SK-N-SH treated with all-trans-retinoic acid at 6 μM for 48 hours (cell line): Measurements from ENCODE around the gene TOMM40.

Source experiments
- ATAC-seq: fragments of 200-7000 bp; cut with Tn5 transposase; 3 replicates; pipeline ENCODE4 v1.9.1; 2020; ENCODE audit warnings: mild to moderate bottlenecking, moderate library complexity
- ARNTL ChIP-seq: fragments of 450-650 bp; formaldehyde crosslinking; IDR thresholded peaks from 2 replicates; pipeline ENCODE4 v1.5.0; 2020; ENCODE audit warnings: low read depth, mild to moderate bottlenecking, moderate library complexity, borderline replicate concordance
- BACH2 ChIP-seq: fragments of 250-450 bp; sonication (Bioruptor Pico); IDR thresholded peaks from 2 replicates; pipeline ENCODE4 v1.9.0; 2021; ENCODE audit warnings: mild to moderate bottlenecking, borderline replicate concordance
- CSRNP3 ChIP-seq: fragments of 250-450 bp; sonication (Bioruptor Pico); IDR thresholded peaks from 2 replicates; pipeline ENCODE4 v1.5.1; 2021; ENCODE audit warnings: mild to moderate bottlenecking, moderate library complexity
- ESRRG ChIP-seq: fragments of 250-450 bp; sonication (Bioruptor Pico); IDR thresholded peaks from 2 replicates; pipeline ENCODE4 v1.6.1; 2021; ENCODE audit warnings: mild to moderate bottlenecking
- GLIS3 ChIP-seq: fragments of 250-450 bp; sonication (Bioruptor Pico); IDR thresholded peaks from 2 replicates; pipeline ENCODE4 v1.5.0; 2020; ENCODE audit warnings: mild to moderate bottlenecking, moderate library complexity
- ISL1 ChIP-seq: fragments of 250-450 bp; sonication (Bioruptor Pico); IDR thresholded peaks from 2 replicates; pipeline ENCODE4 v2.1.2; 2022; ENCODE audit warnings: mild to moderate bottlenecking, moderate library complexity
- OSR1 ChIP-seq: fragments of 250-450 bp; sonication (Bioruptor Pico); IDR thresholded peaks from 2 replicates; pipeline ENCODE4 v1.8.0; 2022; ENCODE audit warnings: moderate library complexity, mild to moderate bottlenecking, inconsistent platforms
- PATZ1 ChIP-seq: fragments of 250-450 bp; sonication (Bioruptor Pico); IDR thresholded peaks from 2 replicates; pipeline ENCODE4 v1.8.0; 2020; ENCODE audit warnings: mild to moderate bottlenecking, moderate library complexity, borderline replicate concordance
- PPARA ChIP-seq: fragments of 250-450 bp; sonication (Bioruptor Pico); IDR thresholded peaks from 2 replicates; pipeline ENCODE4 v1.5.0; 2020; ENCODE audit warnings: mild to moderate bottlenecking, borderline replicate concordance
- RARB ChIP-seq: fragments of 250-450 bp; sonication (Bioruptor Pico); IDR thresholded peaks from 2 replicates; pipeline ENCODE4 v1.8.0; 2021; ENCODE audit warnings: mild to moderate bottlenecking, moderate library complexity
- TCF4 ChIP-seq: fragments of 250-450 bp; sonication (Bioruptor Pico); IDR thresholded peaks from 2 replicates; pipeline ENCODE4 v1.8.0; 2021; ENCODE audit warnings: mild to moderate bottlenecking, moderate library complexity, borderline replicate concordance
- TOX ChIP-seq: fragments of 250-450 bp; sonication (Bioruptor Pico); IDR thresholded peaks from 2 replicates; pipeline ENCODE4 v1.8.0; 2021; ENCODE audit warnings: mild to moderate bottlenecking, moderate library complexity, borderline replicate concordance
- TSHZ2 ChIP-seq: fragments of 250-450 bp; sonication (Bioruptor Pico); IDR thresholded peaks from 2 replicates; pipeline ENCODE4 v1.5.0; 2020; ENCODE audit warnings: mild to moderate bottlenecking, moderate library complexity
- ZC3H10 ChIP-seq: fragments of 250-450 bp; sonication (Bioruptor Pico); IDR thresholded peaks from 2 replicates; pipeline ENCODE4 v1.5.1; 2021; ENCODE audit warnings: mild to moderate bottlenecking, moderate library complexity
- ZFP30 ChIP-seq: fragments of 450-650 bp; formaldehyde crosslinking; IDR thresholded peaks from 2 replicates; pipeline ENCODE4 v1.5.0; 2022; ENCODE audit warnings: mild to moderate bottlenecking, moderate library complexity
- ZNF565 ChIP-seq: fragments of 450-650 bp; formaldehyde crosslinking; conservative IDR thresholded peaks from 2 replicates; pipeline ENCODE4 v1.5.0; 2020; ENCODE audit warnings: low read depth, mild to moderate bottlenecking, moderate library complexity
- ZNF70 ChIP-seq: fragments of 450-650 bp; formaldehyde crosslinking; IDR thresholded peaks from 2 replicates; pipeline ENCODE4 v1.5.0; 2020; ENCODE audit warnings: mild to moderate bottlenecking, moderate library complexity
- ZNF8 ChIP-seq: fragments of 450-650 bp; formaldehyde crosslinking; IDR thresholded peaks from 2 replicates; pipeline ENCODE4 v1.5.0; 2020; ENCODE audit warnings: mild to moderate bottlenecking, moderate library complexity
- TF ChIP-seq, protein P1 (sequence below): fragments of 250-450 bp; sonication (Bioruptor Pico); IDR thresholded peaks from 2 replicates; pipeline ENCODE4 v1.5.1; 2020; ENCODE audit warnings: low read depth, mild to moderate bottlenecking, moderate library complexity
- TF ChIP-seq, protein P2 (sequence below): fragments of 250-450 bp; sonication (Bioruptor Pico); IDR thresholded peaks from 2 replicates; pipeline ENCODE4 v1.8.0; 2021; ENCODE audit warnings: low read depth, mild to moderate bottlenecking, moderate library complexity, borderline replicate concordance

Gene TOMM40

GRCh38 chr19:44894052-44894400 lies 3.0 kb downstream of the TOMM40 start:
- no peak for ATAC-seq
- TF ChIP-seq ZFP30 (no peak), ZNF565 (CRISPR knock-in tag) (no peak), ARNTL (CRISPR knock-in tag) (no peak), GLIS3 (CRISPR knock-in tag) (no peak), ZNF70 (CRISPR knock-in tag) (no peak), RARB (CRISPR knock-in tag) (no peak), ZC3H10 (no peak), BACH2 (no peak), PATZ1 (CRISPR knock-in tag) (no peak), PPARA (CRISPR knock-in tag) (no peak), ESRRG (CRISPR knock-in tag) (no peak), TOX (no peak)
- TF ChIP-seq, protein P1, sequence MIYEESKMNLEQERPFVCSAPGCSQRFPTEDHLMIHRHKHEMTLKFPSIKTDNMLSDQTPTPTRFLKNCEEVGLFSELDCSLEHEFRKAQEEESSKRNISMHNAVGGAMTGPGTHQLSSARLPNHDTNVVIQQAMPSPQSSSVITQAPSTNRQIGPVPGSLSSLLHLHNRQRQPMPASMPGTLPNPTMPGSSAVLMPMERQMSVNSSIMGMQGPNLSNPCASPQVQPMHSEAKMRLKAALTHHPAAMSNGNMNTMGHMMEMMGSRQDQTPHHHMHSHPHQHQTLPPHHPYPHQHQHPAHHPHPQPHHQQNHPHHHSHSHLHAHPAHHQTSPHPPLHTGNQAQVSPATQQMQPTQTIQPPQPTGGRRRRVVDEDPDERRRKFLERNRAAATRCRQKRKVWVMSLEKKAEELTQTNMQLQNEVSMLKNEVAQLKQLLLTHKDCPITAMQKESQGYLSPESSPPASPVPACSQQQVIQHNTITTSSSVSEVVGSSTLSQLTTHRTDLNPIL: no peak
- TF ChIP-seq, protein P2, sequence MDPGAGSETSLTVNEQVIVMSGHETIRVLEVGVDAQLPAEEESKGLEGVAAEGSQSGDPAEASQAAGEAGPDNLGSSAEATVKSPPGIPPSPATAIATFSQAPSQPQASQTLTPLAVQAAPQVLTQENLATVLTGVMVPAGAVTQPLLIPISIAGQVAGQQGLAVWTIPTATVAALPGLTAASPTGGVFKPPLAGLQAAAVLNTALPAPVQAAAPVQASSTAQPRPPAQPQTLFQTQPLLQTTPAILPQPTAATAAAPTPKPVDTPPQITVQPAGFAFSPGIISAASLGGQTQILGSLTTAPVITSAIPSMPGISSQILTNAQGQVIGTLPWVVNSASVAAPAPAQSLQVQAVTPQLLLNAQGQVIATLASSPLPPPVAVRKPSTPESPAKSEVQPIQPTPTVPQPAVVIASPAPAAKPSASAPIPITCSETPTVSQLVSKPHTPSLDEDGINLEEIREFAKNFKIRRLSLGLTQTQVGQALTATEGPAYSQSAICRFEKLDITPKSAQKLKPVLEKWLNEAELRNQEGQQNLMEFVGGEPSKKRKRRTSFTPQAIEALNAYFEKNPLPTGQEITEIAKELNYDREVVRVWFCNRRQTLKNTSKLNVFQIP (CRISPR knock-in tag): no peak

DNA sequence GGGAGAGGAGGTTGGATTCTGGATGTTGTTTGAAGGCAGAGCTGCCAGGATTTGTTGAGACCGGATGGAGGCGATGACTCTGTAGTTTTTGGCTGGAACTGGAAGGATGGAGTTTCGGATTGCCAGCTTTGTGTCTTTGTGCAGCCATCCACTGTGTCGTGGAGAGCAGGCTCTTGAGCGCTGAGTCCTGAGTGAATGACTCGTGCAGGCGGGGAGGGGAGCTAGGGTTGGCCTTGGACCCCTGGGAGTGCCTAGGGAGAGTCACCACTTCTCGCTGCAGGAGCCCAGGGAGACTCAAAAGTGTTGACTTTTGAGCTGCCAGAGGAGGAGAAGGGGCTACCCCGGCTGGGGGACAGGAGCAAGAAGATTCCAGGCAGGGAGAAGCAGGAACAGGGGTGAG lies 3.9 kb downstream of the TOMM40 start:
- TF ChIP-seq BACH2: no peak
- TF ChIP-seq ZNF565 (CRISPR knock-in tag): no peak
- TF ChIP-seq, all 23 proteins: peak for 0
- ATAC-seq: no peak

DNA sequence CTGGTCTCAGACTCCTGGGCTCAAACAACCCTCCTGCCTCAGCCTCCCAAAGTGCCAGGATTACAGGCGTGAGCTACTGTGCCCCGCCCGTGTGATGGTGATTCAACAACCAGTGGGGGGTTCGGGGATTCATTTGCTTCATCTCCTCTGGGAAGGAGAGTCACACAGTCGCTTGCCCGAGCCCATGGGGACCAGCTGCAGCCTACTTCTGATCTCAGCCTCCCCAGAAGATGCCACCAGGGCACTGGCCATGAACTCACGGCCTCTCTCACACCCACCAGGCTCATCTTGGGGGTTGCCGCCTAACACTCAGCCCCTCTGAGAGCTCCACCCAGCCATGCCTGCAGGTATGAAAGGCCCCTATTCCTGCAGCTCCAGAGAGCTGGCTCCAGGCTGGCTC lies 6.8 kb downstream of the TOMM40 start:
- no peak for TF ChIP-seq ZNF70 (CRISPR knock-in tag)
- ATAC-seq: no peak

GRCh38 chr19:44900328-44901244 lies 9.5 kb downstream of the TOMM40 start:
- no peak for ATAC-seq
- no peak for TF ChIP-seq ZNF8 (CRISPR knock-in tag)
- no peak for TF ChIP-seq OSR1
- no peak for TF ChIP-seq ISL1
- TF ChIP-seq CSRNP3: no peak
- no peak for TF ChIP-seq GLIS3 (CRISPR knock-in tag)
- no peak for TF ChIP-seq RARB (CRISPR knock-in tag)
- TF ChIP-seq TCF4: no peak
- no peak for TF ChIP-seq ZNF565 (CRISPR knock-in tag)
- TF ChIP-seq ZFP30: no peak
- no peak for TF ChIP-seq ZNF70 (CRISPR knock-in tag)
- TF ChIP-seq, protein P2 (CRISPR knock-in tag): no peak
- no peak for TF ChIP-seq TSHZ2 (CRISPR knock-in tag)
- TF ChIP-seq ESRRG (CRISPR knock-in tag): no peak
